ENCODE data around the gene SASH3.

Gene SASH3

GRCh38 chrX:129785160-129785947 is 5.6 kb downstream of the SASH3 start:
- no peak for DNase-seq

- DNase-seq, result no peak
These were observed 6.5 kb downstream of the SASH3 start for GRCh38 chrX:129786210-129786651.

DNA sequence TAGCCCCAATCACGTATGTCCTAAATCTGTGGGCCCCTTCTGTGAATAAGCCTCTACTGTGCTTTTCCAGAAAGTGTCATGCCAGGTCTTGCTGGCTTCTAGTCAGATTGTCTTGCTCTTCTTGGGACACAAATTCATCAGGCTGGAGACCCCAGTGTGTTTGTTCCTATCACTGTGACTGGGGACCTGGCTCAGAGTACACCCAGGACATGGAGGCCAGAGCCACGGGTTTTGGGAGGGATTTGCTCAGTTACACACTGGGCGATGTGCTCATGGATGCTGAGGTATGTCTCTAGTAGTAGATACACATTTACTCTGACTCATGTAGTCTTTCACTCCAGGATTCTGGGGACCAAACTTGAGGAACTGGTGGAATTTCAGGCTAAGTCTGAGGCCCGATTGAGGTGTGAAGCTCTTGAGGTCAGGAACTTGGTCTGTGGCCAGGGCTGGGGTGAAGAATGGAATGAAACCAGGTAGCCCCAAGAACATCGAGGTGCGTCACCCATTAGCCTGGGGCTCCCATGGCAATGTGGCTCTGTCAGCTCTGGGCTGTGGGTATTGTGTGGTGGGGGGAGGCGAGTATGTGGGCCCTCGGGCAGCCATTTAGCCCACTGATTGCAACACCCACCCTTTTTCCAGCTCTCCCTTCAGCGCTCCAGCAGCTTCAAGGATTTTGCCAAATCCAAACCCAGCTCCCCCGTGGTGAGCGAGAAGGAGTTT is 7.7 kb downstream of the SASH3 start:
- DNase-seq, result no peak

GRCh38 chrX:129788527-129788926 is 8.8 kb downstream of the SASH3 start:
- DNase-seq, result no peak

- no peak for DNase-seq
These were observed 10.4 kb downstream of the SASH3 start for GRCh38 chrX:129790146-129790545.

DNA sequence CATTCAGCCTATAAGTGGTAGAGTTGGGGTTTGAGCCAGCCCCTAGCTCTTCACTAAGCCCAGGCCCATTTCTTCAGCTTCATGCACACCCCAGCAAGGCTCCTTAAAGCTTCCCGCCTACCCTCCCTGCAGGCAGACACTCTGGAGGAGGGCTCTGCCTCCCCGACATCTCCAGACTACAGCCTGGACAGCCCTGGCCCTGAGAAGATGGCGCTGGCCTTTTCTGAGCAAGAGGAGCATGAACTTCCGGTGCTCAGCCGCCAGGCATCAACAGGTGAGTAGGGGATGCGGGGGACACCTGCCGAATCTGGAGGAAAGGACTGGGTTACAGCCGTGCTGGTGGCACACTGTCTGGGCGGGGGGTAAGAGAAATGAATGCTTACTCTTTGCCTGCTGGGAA is 11.1 kb downstream of the SASH3 start:
- no peak for DNase-seq

- DNase-seq, result no peak
These were observed 11.6 kb downstream of the SASH3 start for GRCh38 chrX:129791336-129791735.

GRCh38 chrX:129791961-129792570 is 12.3 kb downstream of the SASH3 start:
- DNase-seq, result no peak

DNA sequence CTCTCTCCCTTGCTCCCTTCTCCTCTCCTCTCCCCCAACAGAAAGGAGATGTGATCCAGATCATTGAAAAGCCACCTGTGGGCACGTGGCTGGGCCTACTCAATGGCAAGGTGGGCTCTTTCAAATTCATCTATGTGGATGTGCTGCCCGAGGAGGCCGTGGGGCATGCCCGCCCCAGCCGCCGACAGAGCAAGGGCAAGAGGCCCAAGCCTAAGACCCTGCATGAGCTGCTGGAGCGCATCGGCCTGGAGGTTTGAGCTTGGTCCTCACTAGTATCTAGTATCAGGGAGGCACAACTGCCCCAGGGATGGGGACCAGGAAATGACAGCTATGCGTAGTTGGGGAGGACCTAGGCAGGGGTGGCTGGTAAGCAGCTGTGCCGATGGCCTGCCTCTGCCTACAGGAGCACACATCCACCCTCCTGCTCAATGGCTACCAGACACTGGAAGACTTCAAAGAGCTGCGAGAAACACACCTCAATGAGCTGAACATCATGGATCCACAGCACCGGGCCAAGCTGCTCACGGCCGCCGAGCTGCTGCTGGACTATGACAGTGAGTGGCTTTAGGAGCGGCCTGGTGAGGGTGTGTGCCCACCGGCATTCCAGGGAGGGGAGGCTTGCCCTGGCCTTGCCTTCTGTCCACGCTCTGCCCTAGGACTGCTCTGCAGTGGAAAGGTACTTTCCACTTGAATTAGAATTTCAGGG is 13.0 kb downstream of the SASH3 start:
- no peak for DNase-seq

GRCh38 chrX:129793604-129794191 is 13.9 kb downstream of the SASH3 start:
- DNase-seq, result no peak

GRCh38 chrX:129795584-129795983 is 15.8 kb downstream of the SASH3 start:
- DNase-seq, result no peak

DNA sequence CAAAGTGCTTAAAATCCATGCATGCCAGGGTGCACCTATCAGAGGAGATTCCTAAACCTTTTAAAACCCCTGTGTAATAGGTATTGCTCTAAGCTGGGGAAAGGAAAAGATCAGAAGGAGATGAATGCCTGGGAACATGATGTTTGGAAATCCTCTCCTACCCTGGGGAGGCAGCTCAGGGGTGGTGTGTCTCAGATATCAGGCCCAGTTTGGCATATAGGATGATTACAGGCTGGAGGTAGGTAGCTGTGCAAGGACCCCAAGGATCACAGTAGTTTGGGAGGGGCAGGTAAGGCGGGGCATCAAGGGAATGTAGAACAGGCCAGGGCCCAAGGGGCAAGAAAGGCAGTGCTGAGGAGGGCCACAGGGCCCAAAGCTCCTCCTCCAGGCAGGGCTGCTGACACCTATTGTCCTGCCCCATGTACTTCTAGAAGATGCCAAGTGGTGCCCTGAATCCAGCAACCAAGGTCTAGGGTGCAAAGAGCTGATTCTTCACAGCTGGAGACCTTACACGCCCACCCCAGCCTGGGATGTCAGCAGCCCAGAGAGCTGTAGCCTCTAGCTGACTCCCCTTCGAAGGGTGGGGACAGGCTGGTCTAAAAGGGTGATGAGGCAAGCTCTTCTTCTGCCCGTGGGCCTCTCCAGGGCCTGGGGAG is 17.6 kb downstream of the SASH3 start:
- no peak for DNase-seq

GRCh38 chrX:129798456-129798855 is 18.7 kb downstream of the SASH3 start:
- DNase-seq, result no peak

DNA sequence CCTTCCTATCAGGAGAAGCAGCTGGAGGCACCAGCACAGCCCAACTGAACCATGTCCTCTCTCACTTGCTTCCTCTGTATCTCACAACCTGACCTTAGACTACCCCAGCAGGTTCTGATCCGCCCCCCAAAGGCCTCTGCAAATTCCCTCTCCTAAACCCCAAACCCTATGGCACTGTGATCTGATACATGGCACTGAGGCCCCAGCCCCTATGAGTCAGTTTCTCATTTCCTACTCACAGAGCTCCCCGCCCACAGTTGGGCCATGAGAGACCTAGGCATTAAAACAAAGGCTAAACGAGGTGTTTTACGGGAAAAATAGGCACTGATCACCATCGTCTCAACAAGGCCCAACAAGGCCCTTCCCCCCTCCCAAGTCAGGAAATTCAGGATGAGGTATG is 19.1 kb downstream of the SASH3 start:
- no peak for DNase-seq

DNA sequence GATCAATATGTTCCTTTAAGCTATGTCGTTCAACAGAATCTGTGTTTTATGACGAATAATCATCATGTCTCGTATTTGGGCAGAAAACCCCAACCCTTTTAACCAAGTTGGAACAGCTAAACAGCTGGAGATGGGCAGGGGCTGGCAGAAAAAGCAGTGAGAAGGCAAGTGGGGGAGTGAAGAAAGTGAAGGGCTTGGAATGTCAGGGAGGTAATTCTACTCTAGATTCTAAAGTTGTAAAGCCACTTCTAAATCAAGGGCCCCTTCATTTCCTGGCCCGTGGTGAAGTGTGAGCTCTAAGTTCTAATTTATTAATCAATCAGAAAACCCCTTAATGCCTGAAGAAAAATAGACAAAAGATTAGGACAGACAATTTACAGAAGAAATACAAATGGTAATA is 20.4 kb downstream of the SASH3 start:
- DNase-seq, result no peak

GRCh38 chrX:129802863-129803262 is 23.1 kb downstream of the SASH3 start:
- no peak for DNase-seq

- DNase-seq, result no peak
These were observed 25.1 kb downstream of the SASH3 start for GRCh38 chrX:129804806-129805205.

DNA sequence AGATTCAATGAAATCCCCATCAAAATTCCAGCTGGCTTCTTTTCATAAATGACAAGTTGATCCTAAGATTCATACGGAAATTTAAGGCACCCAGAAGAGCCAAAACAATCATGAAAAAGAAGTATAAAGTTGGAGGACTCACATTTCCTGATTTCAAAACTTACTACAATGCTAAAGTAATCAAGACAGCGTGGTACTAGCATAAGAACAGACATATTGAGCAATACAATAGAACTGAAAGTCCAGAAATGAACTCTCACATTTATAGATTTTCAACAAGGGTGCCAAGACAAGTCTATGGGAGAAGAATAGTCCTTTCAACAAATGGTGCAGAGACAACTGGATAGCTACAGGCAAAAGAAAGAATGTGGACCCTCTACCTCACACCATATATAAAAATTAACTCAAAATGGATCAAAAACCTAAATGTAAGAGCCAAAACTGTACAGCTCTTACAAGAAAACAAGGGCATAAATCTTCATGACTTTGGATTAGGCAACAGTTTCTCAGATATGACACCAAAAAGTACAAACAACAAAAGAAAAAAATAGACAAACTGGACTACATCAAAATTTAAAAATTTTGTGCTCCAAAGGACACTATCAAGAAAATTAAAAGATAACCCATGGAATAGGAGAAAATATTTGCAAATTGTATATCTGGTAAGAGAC is 28.5 kb downstream of the SASH3 start:
- no peak for DNase-seq

DNA sequence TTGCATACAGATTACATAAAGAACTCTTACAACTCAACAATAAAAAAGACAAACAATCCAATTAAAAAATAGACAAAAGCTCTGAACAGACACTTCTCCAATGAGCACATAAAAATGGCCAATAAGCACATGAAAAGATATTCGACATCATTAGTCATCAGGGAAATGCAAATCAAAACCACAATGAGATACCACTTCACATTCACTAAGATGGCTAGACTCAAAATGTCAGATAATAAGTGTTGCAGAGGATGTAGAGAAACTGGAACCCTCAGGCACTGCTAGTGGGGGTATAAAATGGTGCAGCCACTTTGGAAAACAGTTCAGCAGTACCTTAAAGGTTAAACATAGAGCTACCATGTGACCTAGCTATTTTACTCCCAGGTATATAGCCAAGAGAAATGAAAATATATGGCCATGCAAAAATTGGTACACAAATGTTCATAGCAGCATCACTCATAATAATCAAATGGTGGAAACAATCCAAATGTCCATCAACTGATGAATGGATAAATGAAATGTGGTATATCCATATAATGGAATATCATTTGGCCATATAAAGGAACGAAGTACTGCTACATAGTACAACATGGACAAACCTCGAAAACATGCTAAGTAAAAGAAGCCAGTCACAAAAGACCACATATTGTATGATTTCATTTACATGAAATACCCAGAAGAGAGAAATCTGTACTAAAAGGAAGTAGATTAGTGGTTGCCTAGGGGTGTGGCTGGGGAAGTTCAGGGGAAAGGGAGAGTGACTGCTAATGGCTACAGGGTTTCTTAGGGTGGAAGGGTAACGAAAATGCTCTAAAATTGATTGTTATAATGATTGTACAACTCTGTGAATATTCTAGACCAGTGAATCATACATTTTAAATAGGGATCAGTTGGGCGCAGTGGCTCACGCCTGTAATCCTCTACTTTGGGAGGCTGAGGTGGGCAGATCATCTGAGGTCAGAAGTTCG is 29.4 kb downstream of the SASH3 start:
- DNase-seq, result peak in 1 of 5 experiments; percentile 43

DNA sequence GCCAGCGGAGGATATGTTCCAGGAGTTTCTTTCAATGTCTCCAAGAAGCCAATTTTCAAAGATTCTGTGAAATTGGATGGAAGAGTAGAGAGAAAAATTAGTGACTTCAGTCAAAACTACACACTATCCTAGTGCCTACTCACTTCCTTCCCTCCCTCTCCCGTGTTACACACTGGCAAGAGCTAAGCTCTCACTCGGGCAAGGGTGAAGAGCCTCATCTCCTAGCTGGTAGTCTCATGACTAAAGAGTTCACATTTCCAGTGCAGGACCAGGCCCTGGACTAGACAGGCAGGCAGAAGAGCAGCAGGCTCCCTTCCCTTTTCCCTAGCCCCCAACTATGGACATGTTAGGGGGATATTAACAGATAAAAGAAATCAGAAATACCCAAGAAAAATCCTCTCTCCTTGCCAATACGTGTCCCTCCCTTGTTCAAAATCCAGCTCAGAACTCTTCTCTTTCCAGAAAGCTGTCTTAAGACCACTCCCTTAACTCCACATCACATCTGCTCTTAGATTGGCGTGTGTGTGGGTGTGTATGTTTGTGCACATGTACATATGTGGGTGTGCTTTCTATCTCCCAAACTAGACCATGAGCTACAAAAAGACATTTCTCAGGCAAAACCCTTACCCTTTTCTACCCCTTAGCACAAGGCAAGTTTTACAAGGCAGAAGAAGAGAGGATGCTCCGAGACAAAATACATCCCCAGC is 34.1 kb downstream of the SASH3 start:
- DNase-seq, result no peak
